Fibroblast of mammary gland (primary cell): ENCODE measurements around the gene ARMC2.
A peak's percentile ranks its signal among the peaks of the same experiment; 100 is the strongest.

Experiments
- DNase-seq: peaks from one replicate; pipeline ENCODE4 v3.0.0-alpha.2; 2010; ENCODE audit warnings: low read depth
- H3K4me3 ChIP-seq: 2 replicates; pipeline ENCODE4 v1.5.1; 2011; ENCODE audit warnings: low read depth, mild to moderate bottlenecking, low read length, moderate library complexity; ENCODE audit not compliant: control insufficient read depth
- CTCF ChIP-seq: conservative IDR thresholded peaks from 2 replicates; pipeline ENCODE4 v1.5.1; 2011; ENCODE audit warnings: low read depth, low read length, inconsistent platforms; ENCODE audit not compliant: control insufficient read depth, insufficient read depth

The ARMC2 gene

GRCh38 chr6:108914235-108915022 lies 66.2 kb downstream of the ARMC2 start:
- TF ChIP-seq CTCF: peak; percentile 54
- peak; percentile 10 for DNase-seq
- H3K4me3 ChIP-seq: no peak overlapping the region

DNA sequence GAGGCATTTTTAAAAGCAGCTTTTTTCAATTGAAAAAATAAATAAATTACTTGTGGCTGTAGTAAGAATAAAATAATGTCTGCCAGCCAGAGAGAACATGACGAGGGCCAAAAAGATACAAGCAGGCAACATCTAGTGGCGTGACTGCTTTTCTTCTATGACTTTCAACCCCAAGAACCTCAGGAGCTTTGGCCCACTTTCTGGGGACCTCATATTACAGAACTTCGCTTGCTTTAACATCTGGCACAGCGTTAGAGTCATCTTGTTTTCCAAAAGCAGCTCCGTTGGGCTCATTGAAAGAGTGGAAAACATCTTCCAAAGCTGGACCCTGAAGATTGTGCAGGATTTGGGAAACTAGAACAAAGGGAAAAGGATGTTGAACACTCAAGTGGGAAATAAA lies 67.0 kb downstream of the ARMC2 start:
- no peak for DNase-seq
- no peak overlapping the region for H3K4me3 ChIP-seq
- no peak for TF ChIP-seq CTCF

GRCh38 chr6:108916026-108916686 lies 67.9 kb downstream of the ARMC2 start:
- no peak overlapping the region for H3K4me3 ChIP-seq
- TF ChIP-seq CTCF: no peak
- no peak for DNase-seq

DNA sequence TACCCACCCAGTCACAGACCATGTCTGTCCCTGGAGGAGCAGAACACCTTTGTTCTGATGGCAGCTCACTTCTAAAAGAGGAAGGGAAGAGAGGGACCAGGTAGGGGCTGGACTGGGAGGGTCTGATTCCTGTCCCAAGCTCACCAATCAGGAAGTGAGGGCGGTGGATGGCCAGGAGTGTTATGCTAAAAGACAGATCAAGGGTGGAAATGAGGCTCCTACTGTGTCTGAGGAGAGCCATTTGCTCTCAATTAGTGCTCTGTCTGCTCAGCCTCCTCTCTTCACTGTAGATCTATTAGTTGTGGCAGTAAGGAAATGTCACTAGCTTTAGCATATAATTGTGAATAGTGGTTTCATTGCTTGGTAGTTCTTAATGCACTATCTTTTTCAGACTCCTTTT lies 72.5 kb downstream of the ARMC2 start:
- no peak overlapping the region for H3K4me3 ChIP-seq
- no peak for TF ChIP-seq CTCF
- DNase-seq: no peak

- peak; percentile 95 for DNase-seq
- TF ChIP-seq CTCF: no peak
Measured at GRCh38 chr6:108921547-108922361, 73.5 kb downstream of the ARMC2 start.

GRCh38 chr6:108922499-108922898 lies 74.3 kb downstream of the ARMC2 start:
- TF ChIP-seq CTCF: no peak
- DNase-seq: no peak

More at GRCh38 chr6:108921547-108922361, 73.5 kb downstream of the ARMC2 start:
- H3K4me3 ChIP-seq: no peak overlapping the region

More at GRCh38 chr6:108922499-108922898, 74.3 kb downstream of the ARMC2 start:
- H3K4me3 ChIP-seq: no peak overlapping the region
